ENCODE data around the gene FCRLB. TPM values are rescaled to one million over a fixed set of nuclear protein-coding genes. Genes with fewer than 3 reads are reported as not detected.

Gene FCRLB
- total and polyA plus RNA-seq, 2 of the 13 experiments (the other 11 are each of a cell fraction or from before 2014, with no cell fraction given) = 0.08 to 0.11 TPM

DNA sequence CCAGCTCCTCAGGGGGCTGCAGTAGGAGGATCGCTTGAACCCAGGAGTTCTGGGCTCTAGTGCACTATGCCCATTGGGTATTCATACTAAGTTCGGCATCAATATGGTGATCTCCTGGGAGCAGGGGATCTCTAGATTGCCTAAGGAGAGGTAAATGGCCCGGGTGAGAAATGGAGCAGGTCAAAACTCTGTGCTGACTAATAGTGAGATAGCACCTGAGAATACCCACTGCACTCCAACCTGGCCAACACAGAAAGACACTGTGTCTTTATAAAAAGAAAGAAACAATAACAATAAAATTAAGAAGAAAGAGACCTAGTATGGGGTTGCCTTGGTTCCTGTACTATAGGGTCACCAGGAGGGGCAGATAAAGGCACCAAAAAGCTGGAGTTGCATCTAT lies 14.5 kb downstream of the FCRLB start (continued):
- TF ChIP-seq FOXC1 (CRISPR knock-in tag; IDR thresholded peaks at IDR 0.05; ENCODE audit: borderline replicate concordance) = no peak
- no peak for TF ChIP-seq ZNF3 (CRISPR knock-in tag; IDR thresholded peaks at IDR 0.05)
- TF ChIP-seq, protein P1, sequence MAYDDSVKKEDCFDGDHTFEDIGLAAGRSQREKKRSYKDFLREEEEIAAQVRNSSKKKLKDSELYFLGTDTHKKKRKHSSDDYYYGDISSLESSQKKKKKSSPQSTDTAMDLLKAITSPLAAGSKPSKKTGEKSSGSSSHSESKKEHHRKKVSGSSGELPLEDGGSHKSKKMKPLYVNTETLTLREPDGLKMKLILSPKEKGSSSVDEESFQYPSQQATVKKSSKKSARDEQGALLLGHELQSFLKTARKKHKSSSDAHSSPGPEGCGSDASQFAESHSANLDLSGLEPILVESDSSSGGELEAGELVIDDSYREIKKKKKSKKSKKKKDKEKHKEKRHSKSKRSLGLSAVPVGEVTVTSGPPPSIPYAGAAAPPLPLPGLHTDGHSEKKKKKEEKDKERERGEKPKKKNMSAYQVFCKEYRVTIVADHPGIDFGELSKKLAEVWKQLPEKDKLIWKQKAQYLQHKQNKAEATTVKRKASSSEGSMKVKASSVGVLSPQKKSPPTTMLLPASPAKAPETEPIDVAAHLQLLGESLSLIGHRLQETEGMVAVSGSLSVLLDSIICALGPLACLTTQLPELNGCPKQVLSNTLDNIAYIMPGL (CRISPR knock-in tag; IDR thresholded peaks at IDR 0.05; ENCODE audit: borderline replicate concordance in 1 of 2, low read depth in 1 of 2) = no peak
- TF ChIP-seq, protein P2, sequence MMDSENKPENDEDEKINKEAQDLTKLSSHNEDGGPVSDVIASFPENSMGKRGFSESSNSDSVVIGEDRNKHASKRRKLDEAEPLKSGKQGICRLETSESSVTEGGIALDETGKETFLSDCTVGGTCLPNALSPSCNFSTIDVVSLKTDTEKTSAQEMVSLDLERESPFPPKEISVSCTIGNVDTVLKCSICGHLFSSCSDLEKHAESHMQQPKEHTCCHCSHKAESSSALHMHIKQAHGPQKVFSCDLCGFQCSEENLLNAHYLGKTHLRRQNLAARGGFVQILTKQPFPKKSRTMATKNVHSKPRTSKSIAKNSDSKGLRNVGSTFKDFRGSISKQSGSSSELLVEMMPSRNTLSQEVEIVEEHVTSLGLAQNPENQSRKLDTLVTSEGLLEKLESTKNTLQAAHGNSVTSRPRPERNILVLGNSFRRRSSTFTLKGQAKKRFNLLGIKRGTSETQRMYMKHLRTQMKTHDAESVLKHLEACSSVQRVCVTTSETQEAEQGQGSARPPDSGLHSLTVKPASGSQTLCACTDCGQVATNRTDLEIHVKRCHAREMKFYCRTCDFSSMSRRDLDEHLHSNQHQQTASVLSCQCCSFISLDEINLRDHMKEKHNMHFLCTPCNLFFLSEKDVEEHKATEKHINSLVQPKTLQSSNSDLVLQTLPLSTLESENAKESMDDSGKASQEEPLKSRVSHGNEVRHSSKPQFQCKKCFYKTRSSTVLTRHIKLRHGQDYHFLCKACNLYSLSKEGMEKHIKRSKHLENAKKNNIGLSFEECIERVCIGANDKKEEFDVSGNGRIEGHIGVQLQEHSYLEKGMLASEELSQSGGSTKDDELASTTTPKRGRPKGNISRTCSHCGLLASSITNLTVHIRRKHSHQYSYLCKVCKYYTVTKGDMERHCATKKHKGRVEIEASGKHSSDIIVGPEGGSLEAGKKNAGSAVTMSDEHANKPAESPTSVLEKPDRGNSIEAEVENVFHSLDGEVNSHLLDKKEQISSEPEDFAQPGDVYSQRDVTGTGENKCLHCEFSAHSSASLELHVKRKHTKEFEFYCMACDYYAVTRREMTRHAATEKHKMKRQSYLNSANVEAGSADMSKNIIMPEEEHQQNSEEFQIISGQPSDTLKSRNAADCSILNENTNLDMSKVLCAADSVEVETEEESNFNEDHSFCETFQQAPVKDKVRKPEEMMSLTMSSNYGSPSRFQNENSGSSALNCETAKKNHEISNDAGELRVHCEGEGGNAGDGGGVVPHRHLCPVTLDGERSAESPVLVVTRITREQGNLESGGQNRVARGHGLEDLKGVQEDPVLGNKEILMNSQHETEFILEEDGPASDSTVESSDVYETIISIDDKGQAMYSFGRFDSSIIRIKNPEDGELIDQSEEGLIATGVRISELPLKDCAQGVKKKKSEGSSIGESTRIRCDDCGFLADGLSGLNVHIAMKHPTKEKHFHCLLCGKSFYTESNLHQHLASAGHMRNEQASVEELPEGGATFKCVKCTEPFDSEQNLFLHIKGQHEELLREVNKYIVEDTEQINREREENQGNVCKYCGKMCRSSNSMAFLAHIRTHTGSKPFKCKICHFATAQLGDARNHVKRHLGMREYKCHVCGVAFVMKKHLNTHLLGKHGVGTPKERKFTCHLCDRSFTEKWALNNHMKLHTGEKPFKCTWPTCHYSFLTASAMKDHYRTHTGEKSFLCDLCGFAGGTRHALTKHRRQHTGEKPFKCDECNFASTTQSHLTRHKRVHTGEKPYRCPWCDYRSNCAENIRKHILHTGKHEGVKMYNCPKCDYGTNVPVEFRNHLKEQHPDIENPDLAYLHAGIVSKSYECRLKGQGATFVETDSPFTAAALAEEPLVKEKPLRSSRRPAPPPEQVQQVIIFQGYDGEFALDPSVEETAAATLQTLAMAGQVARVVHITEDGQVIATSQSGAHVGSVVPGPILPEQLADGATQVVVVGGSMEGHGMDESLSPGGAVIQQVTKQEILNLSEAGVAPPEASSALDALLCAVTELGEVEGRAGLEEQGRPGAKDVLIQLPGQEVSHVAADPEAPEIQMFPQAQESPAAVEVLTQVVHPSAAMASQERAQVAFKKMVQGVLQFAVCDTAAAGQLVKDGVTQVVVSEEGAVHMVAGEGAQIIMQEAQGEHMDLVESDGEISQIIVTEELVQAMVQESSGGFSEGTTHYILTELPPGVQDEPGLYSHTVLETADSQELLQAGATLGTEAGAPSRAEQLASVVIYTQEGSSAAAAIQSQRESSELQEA (CRISPR knock-in tag; IDR thresholded peaks at IDR 0.05; ENCODE audit: not compliant biosample characterization) = no peak
- TF ChIP-seq ZNF253 (CRISPR knock-in tag; IDR thresholded peaks at IDR 0.05; ENCODE audit: borderline replicate concordance) = no peak

Data from HepG2 (cell line).